OCI-LY3 (cell line): ENCODE results near the gene NAA25.

Source experiments
- H2AFZ ChIP-seq: fragments of 200-600, 300-600 bp; shearing (Covaris generic); 2 replicates; pipeline ENCODE4 v1.6.0; 2014; ENCODE audit warnings: antibody characterized with exemption, low read depth, low read length
- H3K27ac ChIP-seq: fragments of 200-600, 300-600 bp; sonication (generic); 2 replicates; pipeline ENCODE4 v1.5.1; 2014; ENCODE audit warnings: mild to moderate bottlenecking, low read length, moderate library complexity, mixed read lengths
- H3K27me3 ChIP-seq: fragments of 200-600, 300-600 bp; sonication (generic); 2 replicates; pipeline ENCODE4 v1.6.1; 2014; ENCODE audit warnings: low read depth, low read length, mixed read lengths
- H3K36me3 ChIP-seq: fragments of 200-600, 300-600 bp; sonication (generic); replicated peaks from 2 replicates; pipeline ENCODE3; 2014; ENCODE audit warnings: low read depth, low read length, mixed read lengths
- H3K4me1 ChIP-seq: fragments of 300-600, 200-600 bp; sonication (generic); 2 replicates; pipeline ENCODE4 v1.6.1; 2014; ENCODE audit warnings: low read length, mixed read lengths
- H3K4me2 ChIP-seq: fragments of 200-600, 300-600 bp; sonication (generic); 2 replicates; pipeline ENCODE4 v1.6.1; 2014; ENCODE audit warnings: low read length, mixed read lengths
- H3K4me3 ChIP-seq: fragments of 300-600, 200-600 bp; sonication (generic); 2 replicates; pipeline ENCODE4 v1.5.1; 2014; ENCODE audit warnings: antibody characterized with exemption, mild to moderate bottlenecking, low read length, moderate library complexity
- H3K79me2 ChIP-seq: fragments of 300-600, 200-600 bp; shearing (Covaris generic); 2 replicates; pipeline ENCODE4 v1.6.1; 2014; ENCODE audit warnings: mild to moderate bottlenecking, low read length, mixed read lengths
- H3K9ac ChIP-seq: fragments of 300-600, 200-600 bp; shearing (Covaris generic); 2 replicates; pipeline ENCODE4 v1.6.0; 2014; ENCODE audit warnings: mild to moderate bottlenecking, low read length, moderate library complexity
- H3K9me3 ChIP-seq: fragments of 200-600, 300-600 bp; shearing (Covaris generic); 2 replicates; pipeline ENCODE4 v1.6.1; 2014; ENCODE audit warnings: low read length, mixed read lengths; ENCODE audit not compliant: insufficient read depth
- H4K20me1 ChIP-seq: fragments of 200-600, 300-600 bp; sonication (generic); 2 replicates; pipeline ENCODE4 v1.6.1; 2016; ENCODE audit warnings: low read length, mixed read lengths; ENCODE audit not compliant: insufficient read depth
- EZH2phosphoT487 ChIP-seq: fragments of 200-600 bp; shearing (Covaris generic); IDR thresholded peaks from 2 replicates; pipeline ENCODE4 v1.6.1; 2018; ENCODE audit warnings: antibody characterized with exemption, mixed run types, low read depth
- TF ChIP-seq, protein P1 (sequence below): fragments of 200-600, 300-600 bp; sonication (generic); IDR thresholded peaks from 2 replicates; pipeline ENCODE4 v1.5.1; 2014; ENCODE audit warnings: antibody characterized with exemption, low read length, low read depth

The NAA25 gene

DNA sequence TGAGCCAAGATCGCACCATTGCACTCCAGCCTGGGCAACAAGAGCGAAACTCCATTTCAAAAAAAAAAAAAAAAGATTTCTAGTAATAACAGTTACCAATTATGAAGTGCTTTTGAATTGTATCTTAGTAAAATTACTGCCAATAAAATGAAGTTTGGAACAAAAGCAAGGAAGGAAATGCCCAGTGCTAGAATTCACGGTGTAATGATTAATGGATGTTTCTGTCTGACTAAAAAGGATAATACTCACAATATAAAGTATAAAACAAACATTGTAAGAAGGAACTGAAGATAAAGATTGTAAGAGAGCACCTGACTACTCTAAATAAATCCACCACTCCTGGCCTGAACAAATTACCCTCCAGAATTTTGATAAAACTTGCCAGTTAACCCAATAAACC lies 99.7 kb downstream of the NAA25 start:
- H3K9ac ChIP-seq: no peak overlapping the region
- peaks cover 24% of the 10 kb centered on the region for H3K36me3 ChIP-seq
- no peaks in the 10 kb centered on the region for H3K9me3 ChIP-seq
- no peak overlapping the region for H2AFZ ChIP-seq
- TF ChIP-seq, protein P1, sequence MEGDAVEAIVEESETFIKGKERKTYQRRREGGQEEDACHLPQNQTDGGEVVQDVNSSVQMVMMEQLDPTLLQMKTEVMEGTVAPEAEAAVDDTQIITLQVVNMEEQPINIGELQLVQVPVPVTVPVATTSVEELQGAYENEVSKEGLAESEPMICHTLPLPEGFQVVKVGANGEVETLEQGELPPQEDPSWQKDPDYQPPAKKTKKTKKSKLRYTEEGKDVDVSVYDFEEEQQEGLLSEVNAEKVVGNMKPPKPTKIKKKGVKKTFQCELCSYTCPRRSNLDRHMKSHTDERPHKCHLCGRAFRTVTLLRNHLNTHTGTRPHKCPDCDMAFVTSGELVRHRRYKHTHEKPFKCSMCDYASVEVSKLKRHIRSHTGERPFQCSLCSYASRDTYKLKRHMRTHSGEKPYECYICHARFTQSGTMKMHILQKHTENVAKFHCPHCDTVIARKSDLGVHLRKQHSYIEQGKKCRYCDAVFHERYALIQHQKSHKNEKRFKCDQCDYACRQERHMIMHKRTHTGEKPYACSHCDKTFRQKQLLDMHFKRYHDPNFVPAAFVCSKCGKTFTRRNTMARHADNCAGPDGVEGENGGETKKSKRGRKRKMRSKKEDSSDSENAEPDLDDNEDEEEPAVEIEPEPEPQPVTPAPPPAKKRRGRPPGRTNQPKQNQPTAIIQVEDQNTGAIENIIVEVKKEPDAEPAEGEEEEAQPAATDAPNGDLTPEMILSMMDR: no peak
- TF ChIP-seq EZH2phosphoT487: no peak
- H3K4me3 ChIP-seq: peak overlapping the region; percentile 17
- H3K27me3 ChIP-seq: no peaks in the 10 kb centered on the region
- H3K79me2 ChIP-seq: peaks cover 28% of the 10 kb centered on the region
- H3K4me2 ChIP-seq: peak overlapping the region; percentile 53
- H4K20me1 ChIP-seq: no peaks in the 10 kb centered on the region
- H3K4me1 ChIP-seq: peaks cover 60% of the 10 kb centered on the region
- H3K27ac ChIP-seq: peak overlapping the region; percentile 33; the same call in 1 of the 2 replicates

DNA sequence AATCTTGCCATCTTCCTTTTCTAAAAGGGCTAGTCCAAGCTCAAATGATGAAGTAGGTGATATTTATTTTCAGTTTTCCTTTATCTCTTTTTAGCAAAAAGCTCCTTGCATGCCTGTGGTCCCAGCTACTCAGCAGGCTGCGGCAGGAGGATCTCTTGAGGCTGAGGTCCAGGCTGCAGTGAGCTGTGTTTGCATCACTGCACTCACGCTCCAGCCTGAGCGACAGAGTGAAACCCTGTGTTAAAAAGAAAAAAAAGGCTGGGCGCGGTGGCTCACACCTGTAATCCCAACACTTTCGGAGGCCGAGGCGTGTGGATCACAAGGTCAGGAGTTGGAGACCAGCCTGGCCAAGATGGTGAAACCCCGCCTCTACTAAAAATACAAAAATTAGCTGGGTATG lies 100.6 kb downstream of the NAA25 start:
- no peak overlapping the region for H2AFZ ChIP-seq
- peaks cover 60% of the 10 kb centered on the region for H3K4me1 ChIP-seq
- no peaks in the 10 kb centered on the region for H4K20me1 ChIP-seq
- no peak overlapping the region for H3K9ac ChIP-seq
- no peak overlapping the region for H3K4me3 ChIP-seq
- H3K36me3 ChIP-seq: peaks cover 28% of the 10 kb centered on the region
- no peaks in the 10 kb centered on the region for H3K9me3 ChIP-seq
- no peaks in the 10 kb centered on the region for H3K27me3 ChIP-seq
- no peak for TF ChIP-seq EZH2phosphoT487
- TF ChIP-seq, protein P1: no peak
- no peak overlapping the region for H3K4me2 ChIP-seq
- H3K79me2 ChIP-seq: peaks cover 21% of the 10 kb centered on the region
- H3K27ac ChIP-seq: no peak overlapping the region

DNA sequence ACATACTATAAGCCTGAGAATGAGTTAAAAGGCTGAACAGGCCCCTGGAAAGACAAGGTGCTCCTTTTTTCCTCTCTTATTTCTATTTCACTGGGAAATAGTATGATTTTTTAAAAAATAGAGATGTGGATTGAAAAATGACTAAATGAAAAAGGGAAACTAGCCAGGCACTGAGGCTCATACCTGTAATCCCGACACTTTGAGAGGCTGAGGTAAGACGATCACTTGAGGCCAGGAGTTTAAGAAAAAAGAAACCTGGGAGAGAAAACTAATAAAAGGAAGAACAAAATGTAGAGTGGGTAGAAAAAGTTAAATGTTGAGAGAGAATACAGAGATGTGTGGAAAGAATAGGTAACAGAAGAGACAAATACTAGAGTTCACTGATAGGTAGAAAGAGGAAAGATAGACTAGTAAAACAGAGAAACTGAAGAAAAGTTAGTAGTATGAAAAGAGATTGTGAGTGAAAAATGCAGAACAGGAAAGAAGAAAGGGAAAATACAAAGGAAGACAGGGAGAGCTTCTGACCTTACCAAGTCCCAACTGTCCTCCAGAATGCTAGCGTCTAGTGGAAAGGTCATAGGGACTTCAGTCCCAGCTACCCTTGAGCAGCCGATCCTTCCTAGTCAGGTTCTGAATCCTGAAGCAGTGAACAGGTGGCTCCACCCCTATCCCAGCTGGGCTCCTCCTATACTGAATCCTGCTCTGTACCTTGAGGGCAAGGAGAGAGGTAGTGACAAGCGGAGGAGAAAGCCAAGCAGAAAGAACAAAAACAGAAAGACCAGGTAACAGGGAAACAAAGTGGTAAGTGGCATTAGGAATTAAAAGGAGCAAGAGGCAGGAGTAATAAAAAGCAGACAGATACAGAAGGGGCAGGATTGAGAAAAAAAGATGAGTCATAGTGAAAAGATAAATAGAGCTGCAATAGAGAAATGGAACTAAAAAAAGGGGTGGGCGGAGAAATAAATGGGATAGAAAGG lies 102.9 kb downstream of the NAA25 start:
- H3K9ac ChIP-seq: peak overlapping the region; percentile 9; the same call in 1 of the 2 replicates
- peaks cover 65% of the 10 kb centered on the region for H3K4me1 ChIP-seq
- no peak overlapping the region for H3K27ac ChIP-seq
- no peaks in the 10 kb centered on the region for H4K20me1 ChIP-seq
- H3K27me3 ChIP-seq: no peaks in the 10 kb centered on the region
- H3K79me2 ChIP-seq: no peaks in the 10 kb centered on the region
- no peaks in the 10 kb centered on the region for H3K9me3 ChIP-seq
- H3K36me3 ChIP-seq: peaks cover 24% of the 10 kb centered on the region
- no peak for TF ChIP-seq EZH2phosphoT487
- TF ChIP-seq, protein P1: no peak
- peak overlapping the region; percentile 53 for H3K4me3 ChIP-seq
- H3K4me2 ChIP-seq: peak overlapping the region; percentile 83
- no peak overlapping the region for H2AFZ ChIP-seq

DNA sequence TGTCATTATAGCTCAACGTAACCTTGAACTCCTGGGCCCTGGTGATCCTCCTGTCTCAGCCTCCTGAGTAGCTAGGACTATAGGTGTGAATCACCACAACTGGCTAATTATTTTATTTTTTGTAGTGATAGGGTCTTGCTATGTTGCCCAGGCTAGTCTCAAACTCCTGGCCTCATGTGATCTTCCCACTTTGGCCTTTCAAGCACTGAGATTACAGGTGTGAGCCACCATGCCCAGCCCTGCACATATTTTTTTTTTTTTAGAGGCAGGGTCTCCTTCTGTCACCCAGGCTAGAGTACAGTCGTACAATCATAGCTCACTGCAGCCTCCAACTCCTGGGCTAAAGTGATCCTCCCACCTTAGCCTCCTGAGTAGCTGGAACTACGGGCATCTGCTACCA lies 104.5 kb downstream of the NAA25 start:
- TF ChIP-seq EZH2phosphoT487: no peak
- TF ChIP-seq, protein P1: no peak

More for the DNA sequence above, 104.5 kb downstream of the NAA25 start:
- H3K4me2 ChIP-seq: no peak overlapping the region
- peaks cover 16% of the 10 kb centered on the region for H3K36me3 ChIP-seq
- H3K4me1 ChIP-seq: peaks cover 53% of the 10 kb centered on the region
- H3K9ac ChIP-seq: no peak overlapping the region
- no peaks in the 10 kb centered on the region for H3K9me3 ChIP-seq
- H3K27ac ChIP-seq: no peak overlapping the region
- no peak overlapping the region for H2AFZ ChIP-seq
- H3K27me3 ChIP-seq: no peaks in the 10 kb centered on the region
- no peaks in the 10 kb centered on the region for H3K79me2 ChIP-seq
- no peaks in the 10 kb centered on the region for H4K20me1 ChIP-seq
- no peak overlapping the region for H3K4me3 ChIP-seq
